Liver (tissue), 3 donors: ENCODE results near the gene PTCD1.

Experiments
- CTCF ChIP-seq: fragments of 150-350 bp; IDR thresholded peaks from 2 replicates; pipeline ENCODE4 v1.5.1; 2017; ENCODE audit warnings: improper control_type of control experiment, low read depth, low read length; ENCODE audit not compliant: missing input control
- EGR1 ChIP-seq, 2 donors: IDR thresholded peaks; 2 replicates each; pipeline ENCODE4 v1.6.1; 2016 to 2018; ENCODE audit warnings: antibody characterized with exemption in 2 of 2, low read depth in 2 of 2
- RAD21 ChIP-seq, 2 donors: IDR thresholded peaks; 2 replicates each; pipeline ENCODE4 v1.6.1; 2016; ENCODE audit warnings: antibody characterized with exemption in 2 of 2, mild to moderate bottlenecking in 2 of 2
- RXRA ChIP-seq, 2 donors: IDR thresholded peaks; 2 replicates each; pipeline ENCODE4 v1.6.1; 2017 to 2018; ENCODE audit warnings: antibody characterized with exemption in 2 of 2, mild to moderate bottlenecking in 1 of 2
- TAF1 ChIP-seq: conservative IDR thresholded peaks from 2 replicates; pipeline ENCODE4 v1.6.1; 2016; ENCODE audit warnings: antibody characterized with exemption, mild to moderate bottlenecking
- YY1 ChIP-seq: IDR thresholded peaks from 2 replicates; pipeline ENCODE4 v1.6.1; 2016; ENCODE audit warnings: antibody characterized with exemption, mild to moderate bottlenecking
- ZBTB33 ChIP-seq: IDR thresholded peaks from 2 replicates; pipeline ENCODE4 v1.6.1; 2016; ENCODE audit warnings: antibody characterized with exemption
- TF ChIP-seq, protein P1 (sequence below): IDR thresholded peaks from 2 replicates; pipeline ENCODE4 v1.6.1; 2016; ENCODE audit warnings: antibody characterized with exemption, mild to moderate bottlenecking
- TF ChIP-seq, protein P2 (sequence below): IDR thresholded peaks from 2 replicates; pipeline ENCODE4 v1.6.1; 2016; ENCODE audit warnings: antibody characterized with exemption
- donor health status: healthy.
- donor health status: healthy.

- no peak for TF ChIP-seq RXRA (IDR thresholded peaks at IDR 0.05)
- no peak for TF ChIP-seq CTCF
- no peak for TF ChIP-seq EGR1 (IDR thresholded peaks at IDR 0.05; ENCODE audit: low read depth in 2 of 2)
- TF ChIP-seq RAD21 (IDR thresholded peaks at IDR 0.05), result no peak
- TF ChIP-seq, protein P1, sequence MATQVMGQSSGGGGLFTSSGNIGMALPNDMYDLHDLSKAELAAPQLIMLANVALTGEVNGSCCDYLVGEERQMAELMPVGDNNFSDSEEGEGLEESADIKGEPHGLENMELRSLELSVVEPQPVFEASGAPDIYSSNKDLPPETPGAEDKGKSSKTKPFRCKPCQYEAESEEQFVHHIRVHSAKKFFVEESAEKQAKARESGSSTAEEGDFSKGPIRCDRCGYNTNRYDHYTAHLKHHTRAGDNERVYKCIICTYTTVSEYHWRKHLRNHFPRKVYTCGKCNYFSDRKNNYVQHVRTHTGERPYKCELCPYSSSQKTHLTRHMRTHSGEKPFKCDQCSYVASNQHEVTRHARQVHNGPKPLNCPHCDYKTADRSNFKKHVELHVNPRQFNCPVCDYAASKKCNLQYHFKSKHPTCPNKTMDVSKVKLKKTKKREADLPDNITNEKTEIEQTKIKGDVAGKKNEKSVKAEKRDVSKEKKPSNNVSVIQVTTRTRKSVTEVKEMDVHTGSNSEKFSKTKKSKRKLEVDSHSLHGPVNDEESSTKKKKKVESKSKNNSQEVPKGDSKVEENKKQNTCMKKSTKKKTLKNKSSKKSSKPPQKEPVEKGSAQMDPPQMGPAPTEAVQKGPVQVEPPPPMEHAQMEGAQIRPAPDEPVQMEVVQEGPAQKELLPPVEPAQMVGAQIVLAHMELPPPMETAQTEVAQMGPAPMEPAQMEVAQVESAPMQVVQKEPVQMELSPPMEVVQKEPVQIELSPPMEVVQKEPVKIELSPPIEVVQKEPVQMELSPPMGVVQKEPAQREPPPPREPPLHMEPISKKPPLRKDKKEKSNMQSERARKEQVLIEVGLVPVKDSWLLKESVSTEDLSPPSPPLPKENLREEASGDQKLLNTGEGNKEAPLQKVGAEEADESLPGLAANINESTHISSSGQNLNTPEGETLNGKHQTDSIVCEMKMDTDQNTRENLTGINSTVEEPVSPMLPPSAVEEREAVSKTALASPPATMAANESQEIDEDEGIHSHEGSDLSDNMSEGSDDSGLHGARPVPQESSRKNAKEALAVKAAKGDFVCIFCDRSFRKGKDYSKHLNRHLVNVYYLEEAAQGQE, result no peak
- no peak for TF ChIP-seq TAF1
- TF ChIP-seq YY1, result no peak
- no peak for TF ChIP-seq ZBTB33
- TF ChIP-seq, protein P2, sequence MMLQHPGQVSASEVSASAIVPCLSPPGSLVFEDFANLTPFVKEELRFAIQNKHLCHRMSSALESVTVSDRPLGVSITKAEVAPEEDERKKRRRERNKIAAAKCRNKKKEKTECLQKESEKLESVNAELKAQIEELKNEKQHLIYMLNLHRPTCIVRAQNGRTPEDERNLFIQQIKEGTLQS, result no peak
These were observed 44.5 kb downstream of the PTCD1 start for GRCh38 chr7:99394188-99394502.
